Activated CD4-positive, alpha-beta T cell treated with anti-CD3 and anti-CD28 coated beads for 48 hours (primary cell): Measurements from ENCODE around the gene SART3.

Source experiments
- DNase-seq: peaks from one replicate; pipeline ENCODE4 v3.0.0-alpha.2; 2020

The SART3 gene

GRCh38 chr12:108482717-108483212, 78.2 kb downstream of the SART3 start:
- no peak for DNase-seq

- DNase-seq = no peak
Measured at GRCh38 chr12:108479364-108480070, 81.5 kb downstream of the SART3 start.

- DNase-seq = no peak
Measured at GRCh38 chr12:108478611-108479206, 82.3 kb downstream of the SART3 start.

- no peak for DNase-seq
Measured at GRCh38 chr12:108477881-108478259, 83.1 kb downstream of the SART3 start.

- DNase-seq = no peak
Measured at GRCh38 chr12:108477055-108477880, 83.7 kb downstream of the SART3 start.

- DNase-seq = no peak
Measured at GRCh38 chr12:108475396-108475795, 85.6 kb downstream of the SART3 start.

GRCh38 chr12:108473400-108474055, 87.4 kb downstream of the SART3 start:
- DNase-seq = no peak
